Mesenchymal stem cell (in vitro differentiated cells and primary cell): ENCODE measurements around the gene CLP1.

Experiments
- DNase-seq: peaks from one replicate; pipeline ENCODE4 v3.0.0-alpha.2; 2013
- H2AFZ ChIP-seq: one replicate; pipeline ENCODE4 v1.6.1; 2013; ENCODE audit warnings: low read depth, mild to moderate bottlenecking, control low read depth, inconsistent platforms, low read length, moderate library complexity
- H2AK5ac ChIP-seq: 2 replicates; pipeline ENCODE4 v1.6.1; 2013; ENCODE audit warnings: low read length, moderate library complexity, mild to moderate bottlenecking, inconsistent platforms; ENCODE audit not compliant: severe bottlenecking
- H2BK120ac ChIP-seq: one replicate; pipeline ENCODE4 v1.6.1; 2013; ENCODE audit warnings: low read depth, mild to moderate bottlenecking, inconsistent platforms, low read length, moderate library complexity
- H2BK12ac ChIP-seq, 2 experiments: one replicate each; pipeline ENCODE4 v1.6.1; 2013; ENCODE audit warnings: inconsistent platforms in 2 of 2, low read length in 2 of 2, mild to moderate bottlenecking in 2 of 2, moderate library complexity in 2 of 2, control low read depth in 1 of 2
- H2BK15ac ChIP-seq: one replicate; pipeline ENCODE4 v1.6.1; 2013; ENCODE audit warnings: mild to moderate bottlenecking, low read depth, inconsistent platforms; ENCODE audit not compliant: poor library complexity, severe bottlenecking
- H2BK5ac ChIP-seq: 2 replicates; pipeline ENCODE4 v1.6.1; 2013; ENCODE audit warnings: low read depth, mild to moderate bottlenecking, low read length, control low read depth, inconsistent platforms; ENCODE audit not compliant: poor library complexity, severe bottlenecking
- H3K14ac ChIP-seq, 2 experiments: one replicate each; pipeline ENCODE4 v1.6.1; 2013; ENCODE audit warnings: inconsistent platforms in 2 of 2, low read length in 2 of 2, control low read depth in 1 of 2, mild to moderate bottlenecking in 1 of 2, moderate library complexity in 1 of 2
- H3K18ac ChIP-seq, 2 experiments: one replicate each; pipeline ENCODE4 v1.6.1; 2013; ENCODE audit warnings: inconsistent platforms in 2 of 2, low read length in 2 of 2, control low read depth in 1 of 2, low read depth in 1 of 2, mild to moderate bottlenecking in 1 of 2
- H3K23ac ChIP-seq, 2 experiments: one replicate each; pipeline ENCODE4 v1.6.1; 2013; ENCODE audit warnings: inconsistent platforms in 2 of 2, low read length in 2 of 2, mild to moderate bottlenecking in 2 of 2, moderate library complexity in 2 of 2, control low read depth in 1 of 2
- H3K27ac ChIP-seq: 2 replicates; pipeline ENCODE4 v1.5.1; 2013; ENCODE audit warnings: mild to moderate bottlenecking, moderate library complexity, low read length, control low read depth, inconsistent platforms; ENCODE audit not compliant: poor library complexity, severe bottlenecking
- H3K27me3 ChIP-seq, 2 experiments: 2 replicates each; pipeline versions ENCODE4 v1.6.1 to v1.7.0; 2013; ENCODE audit warnings: low read length in 2 of 2, mild to moderate bottlenecking in 2 of 2, moderate library complexity in 2 of 2, control low read depth in 1 of 2, inconsistent platforms in 1 of 2; ENCODE audit not compliant: control insufficient read depth in 1 of 2, insufficient read depth in 1 of 2
- H3K36me3 ChIP-seq, 2 experiments: 2 replicates each; pipeline versions ENCODE4 v1.6.1 to v1.7.0; 2013; ENCODE audit warnings: low read length in 2 of 2, control low read depth in 1 of 2, inconsistent platforms in 1 of 2, low read depth in 1 of 2, mild to moderate bottlenecking in 1 of 2; ENCODE audit not compliant: insufficient read depth in 2 of 2, control insufficient read depth in 1 of 2
- H3K4ac ChIP-seq, 2 experiments: one replicate each; pipeline ENCODE4 v1.6.1; 2013; ENCODE audit warnings: inconsistent platforms in 2 of 2, low read length in 2 of 2, mild to moderate bottlenecking in 2 of 2, moderate library complexity in 2 of 2, control low read depth in 1 of 2, low read depth in 1 of 2
- H3K4me1 ChIP-seq: 2 replicates; pipeline ENCODE4 v1.6.1; 2013; ENCODE audit warnings: low read depth, low read length, control low read depth; ENCODE audit not compliant: control insufficient read depth, insufficient read depth
- H3K4me2 ChIP-seq: 2 replicates; pipeline ENCODE4 v1.6.1; 2013; ENCODE audit warnings: low read length, mild to moderate bottlenecking, inconsistent platforms; ENCODE audit not compliant: poor library complexity, severe bottlenecking
- H3K4me3 ChIP-seq, 2 experiments: 2 replicates each; pipeline versions ENCODE4 v1.5.1 to v1.7.0; 2013; ENCODE audit warnings: low read length in 2 of 2, mild to moderate bottlenecking in 2 of 2, control low read depth in 1 of 2, low read depth in 1 of 2; ENCODE audit not compliant: insufficient read depth in 1 of 2
- H3K79me1 ChIP-seq: replicated peaks from 2 replicates; pipeline ENCODE4 v1.6.1; 2013; ENCODE audit warnings: mild to moderate bottlenecking, control low read depth, low read length, inconsistent platforms; ENCODE audit not compliant: poor library complexity, severe bottlenecking
- H3K9ac ChIP-seq: 2 replicates; pipeline ENCODE4 v1.7.0; 2013; ENCODE audit warnings: mild to moderate bottlenecking, low read length, moderate library complexity
- H3K9me3 ChIP-seq: 2 replicates; pipeline ENCODE4 v1.7.0; 2013; ENCODE audit warnings: mild to moderate bottlenecking, low read length; ENCODE audit not compliant: control insufficient read depth
- H4K8ac ChIP-seq: one replicate; pipeline ENCODE4 v1.6.1; 2013; ENCODE audit warnings: inconsistent platforms, mild to moderate bottlenecking, low read length, moderate library complexity
- H4K91ac ChIP-seq: one replicate; pipeline ENCODE4 v1.6.1; 2013; ENCODE audit warnings: mild to moderate bottlenecking, low read length, inconsistent platforms
- WGBS: methylation state at CpG from one replicate; pipeline ENCODE4 v1.1.7; 2013; ENCODE audit warnings: mixed read lengths; 5-methylcytosine and 5-hydroxymethylcytosine counted together
- small RNA-seq: library from polyadenylated mRNA; stranded (forward); fragments of <200 nt; extraction: miRNeasy Mini kit (QIAGEN cat#:217004); gene quantifications from one replicate; pipeline ENCODE3, GENCODE V24; 2013; ENCODE audit warnings: low read depth

Gene CLP1

GRCh38 chr11:57709802-57710367, 52.3 kb downstream of the CLP1 start:
- Histone ChIP-seq H3K4me1 (peaks cover 10% of the 10 kb centered on the region), H3K4ac (no peak overlapping the region), H3K14ac (no peak overlapping the region), H3K4me3 (no peak overlapping the region), H2AFZ (no peak overlapping the region), H3K79me1 (peaks cover 24% of the 10 kb centered on the region), H2BK12ac (no peak overlapping the region), H3K9me3 (no peaks in the 10 kb centered on the region), H3K4me2 (no peak overlapping the region), H2BK15ac (no peak overlapping the region), H4K8ac (no peak overlapping the region), H3K23ac (no peak overlapping the region), H2AK5ac (no peak overlapping the region), H3K18ac (no peak overlapping the region), H3K27me3 (no peaks in the 10 kb centered on the region), H4K91ac (no peak overlapping the region), H2BK5ac (no peak overlapping the region), H3K27ac (no peak overlapping the region), H3K36me3 (peaks cover 9 to 21% of the 10 kb centered on the region in 2 experiments), H3K9ac (no peak overlapping the region), H2BK120ac (no peak overlapping the region)
- 99% methylated on average over 4 of the region's 5 CpGs for WGBS
- peak; percentile 11 for DNase-seq

Small RNA genes within 50 kb of the gene (small RNA-seq; reads per million reads assigned to genes)
- gene MIR130A = 5,874 reads per million, percentile 99 among the genes with 10 or more reads in this experiment
